Stimulated activated memory B cell treated with anti-CD40 and anti-IgM and Interleukin-4, amounts not matched to agents 10 μg/mL and 1 μg/mL and 100 μg/mL, for 72 hours (primary cell): ENCODE data around the gene NUAK2.
A peak's percentile ranks its signal among the peaks of the same experiment; 100 is the strongest.
"Not testable (repeated sequence)": the region's sequence is repeated elsewhere in the genome, so short reads cannot be mapped to it uniquely, and the experiment has no call there.

ENCODE experiments used
- ATAC-seq: fragments of 150-1000 bp; cut with Tn5 transposase; 2 replicates; pipeline ENCODE4 v1.10.0; 2021
- H3K27ac Mint-ChIP-seq: one replicate; pipeline ENCODE4 v1.8.0; 2022; ENCODE audit warnings: mild to moderate bottlenecking, mixed read lengths
- H3K27me3 Mint-ChIP-seq: one replicate; pipeline ENCODE4 v1.8.0; 2022; ENCODE audit warnings: mixed read lengths
- H3K36me3 Mint-ChIP-seq: one replicate; pipeline ENCODE4 v1.8.0; 2022; ENCODE audit warnings: mixed read lengths
- H3K4me1 Mint-ChIP-seq: one replicate; pipeline ENCODE4 v1.8.0; 2022; ENCODE audit warnings: mixed read lengths
- H3K4me3 Mint-ChIP-seq: one replicate; pipeline ENCODE4 v1.8.0; 2022; ENCODE audit warnings: mild to moderate bottlenecking, moderate library complexity, mixed read lengths
- H3K9me3 Mint-ChIP-seq: one replicate; pipeline ENCODE4 v1.8.0; 2022; ENCODE audit warnings: mixed read lengths

The NUAK2 gene

DNA sequence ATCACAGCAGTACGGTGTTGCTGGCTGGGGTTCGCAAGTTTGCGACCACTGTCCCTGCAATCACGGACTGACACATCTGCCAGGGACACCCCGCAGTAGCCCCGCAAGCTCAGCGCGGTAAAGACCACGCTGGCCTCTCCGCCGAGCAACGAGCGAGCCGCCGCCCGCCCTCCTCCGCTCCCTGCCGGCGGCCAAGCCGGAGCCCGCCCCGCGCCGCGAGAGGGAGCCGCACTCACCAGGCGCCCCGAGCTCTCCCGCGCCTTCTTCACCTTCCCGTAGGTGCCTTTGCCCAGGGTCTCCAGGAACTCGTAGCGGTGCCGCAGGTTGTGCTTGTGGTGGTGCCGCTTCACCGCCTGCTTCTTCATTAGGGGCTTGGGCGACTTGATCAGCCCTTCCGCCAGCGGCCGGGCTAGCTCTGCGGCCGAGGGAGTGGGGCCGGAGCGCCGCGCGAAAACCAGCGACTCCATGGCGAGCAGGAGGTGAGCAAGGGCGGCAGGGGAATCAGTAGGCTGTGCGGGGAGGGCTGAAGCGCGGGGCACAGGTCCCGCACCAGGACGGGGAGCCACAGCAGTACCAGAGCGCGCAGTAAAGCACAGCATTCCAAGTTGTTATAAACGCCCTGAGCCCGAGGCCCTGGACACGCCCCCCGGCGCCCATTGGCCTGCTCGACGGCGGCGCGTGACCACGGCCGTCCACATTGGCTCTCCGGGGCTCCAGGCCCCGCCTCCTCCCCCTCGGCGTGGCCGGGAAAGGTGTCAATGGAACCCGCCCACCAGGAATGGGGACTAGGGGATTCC is at the start of gene NUAK2:
Gene NUAK2, minus strand, starts transcription at position 584 of the 797 bp plus-strand sequence. Its CDS starts 117 bp downstream, at position 467.
- Mint-ChIP-seq H3K4me1 (peaks cover 77% of the 10 kb centered on the region), H3K36me3 (peaks cover 29% of the 10 kb centered on the region), H3K9me3 (no peaks in the 10 kb centered on the region), H3K27me3 (no peaks in the 10 kb centered on the region), H3K4me3 (peak within 1 kb of the TSS; percentile 96), H3K27ac (peak within 1 kb of the TSS; percentile 97)
- peak; percentile 93 for ATAC-seq

DNA sequence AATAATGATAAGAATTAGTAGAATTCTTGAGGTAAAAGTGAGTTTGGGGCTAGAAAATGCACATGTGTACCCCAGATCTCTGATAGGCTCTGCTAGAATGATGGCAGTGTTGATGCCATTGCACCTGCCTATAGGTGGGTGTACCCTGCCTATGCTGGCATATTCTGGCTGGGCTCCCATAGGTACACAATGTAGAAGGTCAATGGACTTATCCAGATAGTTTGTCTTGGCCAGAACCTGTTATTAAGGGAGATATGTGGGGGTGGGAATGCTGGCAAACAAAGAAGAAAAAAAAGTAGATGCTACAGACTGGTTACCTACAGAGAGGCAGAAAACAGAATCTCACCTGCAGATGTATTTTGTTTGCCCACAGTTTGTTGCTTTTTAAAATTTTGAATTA is 49.2 kb upstream of the NUAK2 start:
- ATAC-seq: no peak
- Mint-ChIP-seq H3K27ac (no peak overlapping the region), H3K36me3 (no peaks in the 10 kb centered on the region), H3K27me3 (peaks cover 32% of the 10 kb centered on the region), H3K4me3 (no peak overlapping the region), H3K9me3 (no peaks in the 10 kb centered on the region), H3K4me1 (no peaks in the 10 kb centered on the region)

DNA sequence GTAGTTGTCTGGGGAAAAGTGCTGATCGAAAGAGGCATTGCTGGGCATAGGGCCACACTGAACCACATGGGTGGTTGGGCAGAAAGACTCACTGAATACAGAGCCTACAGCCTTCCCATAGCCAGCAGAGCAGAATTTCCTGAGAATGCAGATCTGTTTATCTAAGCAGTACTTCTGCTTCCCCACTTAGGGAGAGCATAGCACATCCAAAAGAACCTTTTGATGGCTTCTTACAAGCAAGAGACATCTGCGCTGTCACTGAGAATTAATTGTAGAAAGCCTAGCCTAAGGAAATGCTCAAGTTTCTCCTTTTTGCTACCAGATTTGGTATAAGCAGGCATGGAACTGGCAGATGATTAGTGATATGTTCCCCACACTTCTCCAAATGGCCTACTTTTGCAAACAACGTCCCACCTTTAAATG is 48.2 kb upstream of the NUAK2 start:
- Mint-ChIP-seq H3K4me1 (no peaks in the 10 kb centered on the region), H3K36me3 (no peaks in the 10 kb centered on the region), H3K27ac (no peak overlapping the region), H3K4me3 (no peak overlapping the region), H3K27me3 (peaks cover 23% of the 10 kb centered on the region), H3K9me3 (no peaks in the 10 kb centered on the region)
- no peak for ATAC-seq

DNA sequence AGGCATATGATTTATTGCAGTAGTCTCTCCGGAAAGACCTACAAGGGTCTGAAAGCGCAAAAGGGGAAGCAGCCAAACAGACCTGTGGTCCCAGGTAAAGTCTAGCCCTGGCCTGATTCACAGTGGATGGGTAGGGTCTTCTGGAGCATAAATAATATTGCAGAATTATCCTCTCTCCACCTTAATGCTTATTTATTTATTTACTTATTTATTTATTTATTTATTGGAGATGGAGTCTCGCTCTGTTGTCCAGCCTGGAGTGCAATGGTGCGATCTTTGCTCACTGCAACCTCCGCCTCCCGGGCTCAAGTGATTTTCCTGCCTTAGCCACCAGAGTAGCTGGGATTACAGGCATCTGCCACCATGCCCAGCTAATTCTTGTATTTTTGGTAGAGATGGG is 46.9 kb upstream of the NUAK2 start:
- H3K36me3 Mint-ChIP-seq: no peaks in the 10 kb centered on the region

DNA sequence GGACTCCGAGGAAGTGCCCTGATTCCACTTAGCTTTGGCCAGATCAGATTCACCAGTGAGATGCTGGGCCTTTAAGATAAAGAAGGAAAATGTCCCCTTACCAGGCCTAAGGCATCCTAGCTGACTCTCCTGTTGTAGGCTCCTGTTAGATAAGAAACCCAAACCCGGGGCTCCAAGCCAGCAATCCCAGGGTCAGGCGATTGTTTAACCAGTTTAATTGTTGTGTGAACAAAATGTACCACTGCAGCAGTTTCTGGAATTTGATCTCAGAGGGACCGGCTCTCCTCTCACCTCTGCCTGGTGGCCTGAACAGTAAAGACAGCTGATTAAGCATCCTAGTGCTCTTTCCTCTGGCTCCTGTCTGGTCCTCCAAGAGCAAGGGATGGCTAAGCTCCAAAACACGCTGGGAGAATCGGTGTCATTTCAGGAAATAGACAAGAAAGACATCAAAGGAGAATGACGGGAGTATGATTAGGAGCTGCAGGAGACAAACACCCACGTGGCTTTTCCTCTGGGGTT is 44.5 kb upstream of the NUAK2 start:
- Mint-ChIP-seq H3K36me3 (no peaks in the 10 kb centered on the region), H3K27ac (no peak overlapping the region), H3K4me1 (no peaks in the 10 kb centered on the region), H3K27me3 (peaks cover 8% of the 10 kb centered on the region), H3K9me3 (no peaks in the 10 kb centered on the region), H3K4me3 (no peak overlapping the region)
- no peak for ATAC-seq

More for the DNA sequence above, 46.9 kb upstream of the NUAK2 start:
- Mint-ChIP-seq H3K27ac (no peak overlapping the region), H3K4me3 (no peak overlapping the region), H3K9me3 (no peaks in the 10 kb centered on the region), H3K4me1 (no peaks in the 10 kb centered on the region), H3K27me3 (peaks cover 11% of the 10 kb centered on the region)
- no peak for ATAC-seq

DNA sequence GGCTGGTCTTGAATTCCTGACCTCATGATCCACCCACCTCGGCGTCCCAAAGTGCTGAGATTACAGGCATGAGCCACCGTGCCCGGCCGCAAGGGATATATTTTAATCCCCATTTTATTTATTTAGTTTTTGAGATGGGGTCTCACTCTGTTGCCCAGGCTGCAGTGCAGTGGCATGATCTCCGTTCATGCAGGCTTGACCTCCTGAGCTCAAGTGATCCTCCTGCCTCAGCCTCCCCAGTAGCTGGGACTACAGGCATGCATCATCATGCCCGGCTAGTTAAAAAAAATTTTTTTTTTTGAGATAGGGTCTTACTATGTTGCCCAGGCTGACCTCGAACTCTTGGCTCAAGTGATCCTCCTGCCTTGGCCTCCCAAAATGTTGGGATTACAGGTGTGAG is 43.5 kb upstream of the NUAK2 start:
- H3K27me3 Mint-ChIP-seq, H3K4me3 Mint-ChIP-seq, H3K4me1 Mint-ChIP-seq, H3K36me3 Mint-ChIP-seq, ATAC-seq, H3K9me3 Mint-ChIP-seq, H3K27ac Mint-ChIP-seq: not testable (repeated sequence)

DNA sequence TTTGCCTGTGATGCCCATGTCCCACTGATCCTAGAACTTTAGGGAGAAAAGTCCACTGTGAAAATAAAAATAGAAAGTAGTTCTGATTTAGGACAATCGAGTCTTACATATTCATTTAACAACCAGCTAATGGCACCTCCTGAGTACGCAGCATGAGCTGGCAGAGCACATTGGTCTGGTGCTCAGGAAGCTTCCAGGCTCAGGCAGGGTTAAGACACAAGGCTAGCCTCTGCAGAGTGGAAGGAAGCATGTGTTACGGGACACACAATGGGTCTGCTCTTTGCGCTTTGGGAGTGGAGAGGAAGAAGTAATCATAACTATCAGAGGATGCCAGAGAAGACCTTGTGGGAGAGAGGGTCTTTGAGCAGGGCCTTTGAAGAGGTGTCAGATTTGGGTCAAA is 39.3 kb upstream of the NUAK2 start:
- no peak overlapping the region for H3K4me3 Mint-ChIP-seq
- H3K27me3 Mint-ChIP-seq: peaks cover 36% of the 10 kb centered on the region
- peaks cover 7% of the 10 kb centered on the region for H3K4me1 Mint-ChIP-seq
- no peak overlapping the region for H3K27ac Mint-ChIP-seq
- H3K9me3 Mint-ChIP-seq: no peaks in the 10 kb centered on the region
- ATAC-seq: no peak
- H3K36me3 Mint-ChIP-seq: no peaks in the 10 kb centered on the region

DNA sequence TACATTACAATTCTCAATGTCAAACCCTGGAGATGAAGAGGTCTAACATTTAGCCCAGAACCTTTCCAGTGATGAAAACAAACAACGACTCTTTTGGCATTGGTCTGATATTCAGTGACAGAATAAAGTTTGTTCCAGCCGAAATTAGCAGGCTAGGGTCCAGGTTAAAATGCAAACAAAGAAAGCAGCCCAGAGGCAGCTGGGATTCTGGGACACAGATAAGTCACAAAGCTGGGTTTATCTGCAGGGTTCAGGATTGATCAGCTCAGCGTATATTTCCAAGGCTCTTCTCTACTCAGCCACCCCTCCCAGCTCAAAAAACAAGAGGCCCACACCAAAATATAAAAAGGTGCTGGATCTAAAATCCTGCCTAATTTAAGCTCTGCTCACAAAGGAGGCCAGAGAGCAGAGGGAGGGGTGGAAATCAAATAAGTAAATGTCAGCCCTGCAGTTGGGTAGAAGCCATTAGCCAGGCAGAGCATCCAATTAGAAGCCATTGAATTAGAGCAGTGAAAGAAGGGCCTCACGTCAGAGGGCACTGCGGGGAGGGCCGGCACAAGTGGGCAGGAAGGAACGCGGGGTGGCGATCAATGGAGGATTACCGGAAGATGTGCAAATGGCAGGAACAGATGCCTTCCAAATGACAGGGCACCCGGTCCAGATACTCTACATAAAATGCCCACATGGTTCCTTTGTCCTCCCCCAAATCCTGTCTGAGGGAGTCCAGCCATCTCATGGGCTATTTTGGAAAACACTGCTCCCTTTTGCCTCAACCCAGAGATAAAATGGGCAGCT is 38.4 kb upstream of the NUAK2 start:
- Mint-ChIP-seq H3K4me1 (peaks cover 7% of the 10 kb centered on the region), H3K4me3 (no peak overlapping the region), H3K27me3 (peaks cover 32% of the 10 kb centered on the region), H3K27ac (no peak overlapping the region), H3K36me3 (no peaks in the 10 kb centered on the region), H3K9me3 (no peaks in the 10 kb centered on the region)
- no peak for ATAC-seq

DNA sequence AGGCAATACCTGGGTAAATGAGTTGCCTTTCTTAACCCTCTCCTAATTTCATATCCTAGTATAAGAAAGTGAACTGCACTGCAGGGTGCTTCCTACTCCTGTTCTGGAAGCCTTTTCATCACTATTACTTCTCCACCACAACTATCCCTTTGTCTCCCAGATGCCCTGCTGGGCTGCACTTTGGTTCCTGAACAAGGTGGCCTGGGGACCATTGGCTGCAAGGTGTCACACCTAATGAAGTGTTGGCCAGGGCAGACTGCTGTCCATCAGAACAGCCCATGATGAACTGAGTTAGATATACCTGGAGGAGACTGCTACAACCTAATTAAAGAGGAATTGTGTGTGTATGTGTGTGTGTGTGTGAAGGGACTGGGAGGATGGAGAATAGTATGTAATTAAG is 37.0 kb upstream of the NUAK2 start:
- Mint-ChIP-seq H3K9me3 (no peaks in the 10 kb centered on the region), H3K27me3 (peaks cover 38% of the 10 kb centered on the region), H3K36me3 (no peaks in the 10 kb centered on the region), H3K4me1 (peaks cover 14% of the 10 kb centered on the region), H3K27ac (no peak overlapping the region), H3K4me3 (no peak overlapping the region)
- ATAC-seq: no peak

DNA sequence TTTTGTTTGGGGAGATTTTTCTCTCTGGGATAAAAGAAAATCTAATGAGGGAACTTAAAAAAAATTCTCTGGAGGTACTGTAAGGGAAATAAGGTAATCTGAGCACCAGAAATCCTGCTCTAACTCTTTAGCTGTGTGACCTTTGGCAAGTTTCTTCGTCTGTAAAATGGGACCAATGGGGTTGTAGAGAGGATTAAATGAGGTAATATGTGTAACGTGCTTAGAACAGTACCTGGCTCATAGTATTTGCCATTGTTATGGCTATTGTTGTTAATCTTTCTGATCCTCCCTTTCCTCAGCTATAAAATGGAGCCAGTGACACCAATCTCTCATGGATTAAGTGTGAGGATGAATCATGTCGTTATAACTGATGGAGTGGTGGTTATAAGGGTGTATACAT is 36.0 kb upstream of the NUAK2 start:
- ATAC-seq: no peak
- no peak overlapping the region for H3K4me3 Mint-ChIP-seq
- no peaks in the 10 kb centered on the region for H3K9me3 Mint-ChIP-seq
- no peaks in the 10 kb centered on the region for H3K36me3 Mint-ChIP-seq
- peaks cover 14% of the 10 kb centered on the region for H3K4me1 Mint-ChIP-seq
- peaks cover 38% of the 10 kb centered on the region for H3K27me3 Mint-ChIP-seq
- no peak overlapping the region for H3K27ac Mint-ChIP-seq

DNA sequence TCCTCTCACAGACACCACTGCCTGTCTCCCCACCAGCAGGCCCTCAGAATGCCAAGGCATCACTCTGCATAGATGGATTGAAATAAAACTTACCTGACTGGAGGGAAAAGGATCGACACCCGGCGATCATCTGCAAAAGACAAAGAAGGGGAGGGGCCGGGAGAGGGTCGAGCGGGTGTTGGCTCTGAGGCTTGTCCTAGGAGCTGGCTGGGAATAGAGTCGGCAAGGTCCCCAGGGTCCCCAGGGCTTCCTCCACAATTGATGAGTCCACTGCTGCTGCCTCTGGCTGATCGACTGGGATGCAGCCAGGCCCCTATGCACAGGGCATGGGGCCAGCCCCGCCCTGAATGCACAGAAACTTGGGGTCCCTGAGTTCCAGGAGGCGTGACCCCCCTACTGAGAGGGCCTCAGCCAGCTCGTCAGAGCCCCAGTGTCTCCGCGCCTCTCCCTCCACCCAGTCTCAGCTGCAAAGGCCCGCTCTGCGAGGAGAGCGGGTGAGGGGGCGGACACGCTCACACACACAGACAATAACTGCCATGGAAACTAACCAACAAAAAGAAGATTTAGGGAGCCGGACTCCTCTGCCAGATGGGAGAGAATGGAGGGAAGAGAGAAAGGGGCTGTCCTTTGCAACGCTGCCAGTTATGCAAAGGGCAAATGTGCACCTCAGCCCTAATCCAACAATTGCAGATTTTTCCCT is 35.0 kb upstream of the NUAK2 start, which contains the start of gene KLHDC8A:
Gene KLHDC8A, minus strand, starts transcription at position 483 of the 700 bp plus-strand sequence. CDS start 13,318 bp downstream, outside the sequence.
- ATAC-seq: peak; percentile 44
- no peak within 1 kb of the TSS for H3K4me3 Mint-ChIP-seq
- H3K27me3 Mint-ChIP-seq: peaks cover 38% of the 10 kb centered on the region
- H3K36me3 Mint-ChIP-seq: no peaks in the 10 kb centered on the region
- peaks cover 14% of the 10 kb centered on the region for H3K4me1 Mint-ChIP-seq
- H3K9me3 Mint-ChIP-seq: no peaks in the 10 kb centered on the region
- no peak within 1 kb of the TSS for H3K27ac Mint-ChIP-seq

DNA sequence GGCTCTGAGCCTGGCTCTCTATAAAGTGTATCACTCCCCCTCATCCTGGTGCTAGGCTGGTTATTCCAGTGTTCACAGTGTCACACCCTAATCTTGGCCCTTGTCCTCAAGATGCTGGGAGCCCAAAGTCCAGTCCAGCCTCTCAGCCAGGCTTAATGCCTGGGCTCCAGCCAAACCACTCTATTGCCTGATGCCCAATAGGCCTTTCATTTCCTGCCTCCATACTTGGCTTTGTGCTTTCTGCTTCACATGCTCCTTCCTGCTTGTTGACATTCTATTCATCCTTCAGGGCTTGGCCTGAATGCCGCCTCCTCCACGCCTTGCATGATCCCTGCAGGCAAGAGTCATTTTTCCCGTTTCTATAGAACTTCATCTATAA is 33.5 kb upstream of the NUAK2 start:
- Mint-ChIP-seq H3K9me3 (no peaks in the 10 kb centered on the region), H3K36me3 (no peaks in the 10 kb centered on the region), H3K4me3 (no peak overlapping the region), H3K4me1 (peaks cover 19% of the 10 kb centered on the region), H3K27ac (no peak overlapping the region), H3K27me3 (peaks cover 38% of the 10 kb centered on the region)
- ATAC-seq: no peak

DNA sequence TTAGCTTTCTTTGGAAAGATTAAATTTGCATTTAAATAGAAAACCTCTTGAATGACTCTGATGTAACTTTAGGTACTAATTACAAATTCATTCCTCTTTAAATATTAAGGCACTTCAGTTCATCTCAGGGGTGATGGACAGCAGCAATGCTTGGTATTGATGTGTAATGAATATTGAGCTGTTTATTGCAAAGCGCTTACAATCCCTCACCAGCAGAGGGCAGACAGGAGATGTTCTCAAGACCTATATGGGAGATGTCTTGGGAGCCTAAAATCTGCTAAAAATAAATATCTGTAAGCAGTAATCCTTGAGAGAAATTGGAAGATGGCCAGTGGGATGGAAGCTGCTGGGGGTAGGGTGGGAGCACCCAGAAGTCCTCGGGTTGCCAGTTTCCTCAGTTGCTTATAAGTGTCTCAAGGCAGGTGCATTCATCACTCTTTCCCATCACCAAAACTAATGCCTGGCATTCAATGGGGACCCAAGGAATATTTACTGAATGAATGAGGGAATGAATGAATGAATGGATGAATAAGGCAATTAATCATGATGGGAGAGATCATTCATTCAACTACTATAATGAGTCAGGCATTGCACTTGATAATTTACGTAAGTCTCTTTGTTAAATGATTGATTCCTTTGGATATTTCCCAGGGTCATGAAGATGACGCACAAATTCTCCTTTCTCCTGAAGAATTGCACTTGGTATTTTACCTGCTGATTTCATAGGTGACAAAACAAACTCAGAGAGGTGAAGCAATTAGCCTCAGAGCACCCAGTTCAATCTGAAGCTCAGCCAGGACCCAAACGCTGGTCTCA is 32.9 kb upstream of the NUAK2 start:
- no peak overlapping the region for H3K4me3 Mint-ChIP-seq
- no peaks in the 10 kb centered on the region for H3K9me3 Mint-ChIP-seq
- ATAC-seq: no peak
- H3K27ac Mint-ChIP-seq: no peak overlapping the region
- H3K27me3 Mint-ChIP-seq: peaks cover 38% of the 10 kb centered on the region
- no peaks in the 10 kb centered on the region for H3K36me3 Mint-ChIP-seq
- peaks cover 25% of the 10 kb centered on the region for H3K4me1 Mint-ChIP-seq

DNA sequence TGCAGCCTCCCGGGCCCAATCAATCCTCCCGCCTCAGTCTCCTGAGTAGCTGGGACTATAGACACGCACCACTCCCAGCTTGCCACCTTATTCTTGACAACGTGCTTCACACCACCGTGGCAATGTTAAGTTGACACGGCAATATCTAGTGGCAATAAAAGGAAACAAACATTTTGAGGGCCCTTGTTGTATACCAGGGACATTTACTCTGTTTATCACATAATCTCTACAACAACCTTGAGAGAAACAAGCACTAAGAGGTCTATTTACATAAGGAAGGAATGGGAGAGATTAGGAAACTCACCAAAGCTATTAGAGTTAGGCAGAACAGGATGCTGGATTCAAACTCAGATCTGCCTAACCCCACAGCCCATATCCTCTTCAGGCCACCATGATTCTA is 32.1 kb upstream of the NUAK2 start:
- Mint-ChIP-seq H3K9me3 (no peaks in the 10 kb centered on the region), H3K27ac (no peak overlapping the region)
- ATAC-seq: no peak

More for the DNA sequence above, 32.1 kb upstream of the NUAK2 start:
- Mint-ChIP-seq H3K36me3 (no peaks in the 10 kb centered on the region), H3K4me3 (no peak overlapping the region), H3K27me3 (peaks cover 33% of the 10 kb centered on the region), H3K4me1 (peaks cover 34% of the 10 kb centered on the region)
